H1 (cell line): ENCODE measurements around the gene CACNA2D3. TPM values are rescaled to one million over a fixed set of nuclear protein-coding genes. Genes with fewer than 3 reads are reported as not detected.

Experiments used
- KDM4A ChIP-seq: IDR thresholded peaks from one replicate; pipeline ENCODE4 v1.7.1; 2012; ENCODE audit warnings: low read depth, mild to moderate bottlenecking, moderate library complexity, low read length, inconsistent platforms; ENCODE audit not compliant: severe bottlenecking
- RXRA ChIP-seq: IDR thresholded peaks from 2 replicates; pipeline ENCODE4 v1.6.1; 2011; ENCODE audit warnings: low read depth, mild to moderate bottlenecking, low read length, moderate library complexity; ENCODE audit not compliant: insufficient read depth
- SP2 ChIP-seq: IDR thresholded peaks from 2 replicates; pipeline ENCODE4 v1.6.1; 2012; ENCODE audit warnings: mild to moderate bottlenecking, low read length, inconsistent platforms
- TEAD4 ChIP-seq: IDR thresholded peaks from 2 replicates; pipeline ENCODE4 v1.6.1; 2012; ENCODE audit warnings: low read depth, low read length, inconsistent platforms, mixed read lengths
- polyA plus RNA-seq, 7 experiments: library from polyadenylated mRNA; depleted of rRNA in 3 of 7; stranded (reverse) in 5 of 7; unstranded in 2 of 7; fragments of >200 nt in 5 of 7; fragments of 200-250 nt in 2 of 7; gene quantifications; 1 replicate in 5 of 7; 2 replicates in 1 of 7; 4 replicates in 1 of 7; pipeline versions ENCODE4 v1.2.1 to v1.2.3, GENCODE V29; 2011 to 2013; ENCODE audit warnings: missing spikeins in 2 of 7, mixed read lengths in 2 of 7
- total RNA-seq: library from RNA; stranded (reverse); fragmentation: NEBNext Ultra II Directional; extraction: Animal tissue kit (Norgen Biotek cat#: 25700); gene quantifications from 2 replicates; pipeline ENCODE4 v1.2.1, GENCODE V29; 2021

CACNA2D3 gene
- total and polyA plus RNA-seq, 2 of the 8 experiments (the other 6 are each of a cell fraction or from before 2014, with no cell fraction given) = 1.5 to 1.8 TPM

DNA sequence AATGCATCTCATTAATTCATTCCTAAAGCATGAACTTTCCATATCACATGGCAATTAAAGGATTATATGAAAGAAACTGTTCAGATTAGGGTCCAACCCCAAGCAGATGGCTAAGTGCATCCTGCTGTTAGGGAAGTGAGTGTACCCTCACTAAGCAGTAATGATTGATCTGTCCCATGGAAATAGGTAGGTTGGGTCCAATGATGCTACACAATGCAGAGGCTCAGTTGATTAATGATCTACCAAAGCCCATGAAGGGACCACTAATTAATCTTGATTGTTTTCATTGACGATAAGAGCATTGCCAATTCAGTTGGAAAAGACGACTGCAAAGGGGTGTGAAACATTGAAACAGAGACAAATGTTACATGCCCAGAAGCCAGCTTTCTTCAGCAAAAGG, 1000.0 kb downstream of the CACNA2D3 start (continued):
- no peak for TF ChIP-seq RXRA
- no peak for TF ChIP-seq TEAD4
- no peak for TF ChIP-seq KDM4A
- no peak for TF ChIP-seq SP2

Other genes with a start within 250 kb of the CACNA2D3 start
- 25.4 and 26.9 TPM in 2 replicates for gene ACTR8, start 240.4 kb upstream of the CACNA2D3 start, total RNA-seq
- gene ACTR8, start 240.4 kb upstream of the CACNA2D3 start, polyA plus RNA-seq (2011; rRNA removed) = 5.9 and 8.3 TPM in 2 replicates
- gene SELENOK, start 230.7 kb upstream of the CACNA2D3 start, total RNA-seq = 32.5 and 40.2 TPM in 2 replicates
- gene SELENOK, start 230.7 kb upstream of the CACNA2D3 start, polyA plus RNA-seq (2011; rRNA removed) = 12.6 and 26.9 TPM in 2 replicates